Lung (tissue), 12 donors: ENCODE results near the gene NACAD. TPM values are rescaled to one million over a fixed set of nuclear protein-coding genes. Genes with fewer than 3 reads are reported as not detected.

Experiments used
- ATAC-seq: fragments of 200-7000 bp; cut with Tn5 transposase; one replicate; pipeline ENCODE4 v1.9.1; 2020; ENCODE audit warnings: moderate number of reproducible peaks; ENCODE audit not compliant: insufficient read depth, low FRiP score
- DNase-seq, 3 donors: peaks; one replicate each; pipeline ENCODE4 v3.0.0-alpha.2; 2013 to 2017
- H3K27ac ChIP-seq, 2 donors: one replicate each; pipeline ENCODE4 v1.5.1; 2013; ENCODE audit warnings: mild to moderate bottlenecking in 2 of 2, moderate library complexity in 2 of 2, control low read depth in 1 of 2, inconsistent platforms in 1 of 2, low read depth in 1 of 2, low read length in 1 of 2
- H3K27me3 ChIP-seq, 3 donors: one replicate each; pipeline ENCODE4 v1.5.1; 2013; ENCODE audit warnings: low read length in 2 of 3; ENCODE audit not compliant: control insufficient read depth in 3 of 3, insufficient read depth in 3 of 3
- H3K36me3 ChIP-seq, 4 donors: one replicate each; pipeline ENCODE4 v1.5.1; 2013; ENCODE audit warnings: low read length in 4 of 4, mild to moderate bottlenecking in 1 of 4, moderate library complexity in 1 of 4; ENCODE audit not compliant: control insufficient read depth in 4 of 4, insufficient read depth in 4 of 4
- H3K4me1 ChIP-seq, 5 donors: one replicate each; pipeline ENCODE4 v1.5.1; 2013; ENCODE audit warnings: low read length in 5 of 5, mild to moderate bottlenecking in 2 of 5, moderate library complexity in 1 of 5; ENCODE audit not compliant: control insufficient read depth in 5 of 5, insufficient read depth in 5 of 5
- H3K4me3 ChIP-seq: one replicate; pipeline ENCODE4 v1.5.1; 2013; ENCODE audit warnings: mild to moderate bottlenecking, control low read depth, moderate library complexity
- H3K9ac ChIP-seq, 2 donors: one replicate each; pipeline ENCODE4 v1.5.1; 2013; ENCODE audit warnings: low read length in 2 of 2, control low read depth in 1 of 2; ENCODE audit not compliant: insufficient read depth in 1 of 2
- H3K9me3 ChIP-seq, 4 donors: one replicate each; pipeline ENCODE4 v1.5.1; 2013; ENCODE audit warnings: low read length in 3 of 4, mild to moderate bottlenecking in 1 of 4, moderate library complexity in 1 of 4; ENCODE audit not compliant: control insufficient read depth in 4 of 4, insufficient read depth in 3 of 4
- CTCF ChIP-seq: IDR thresholded peaks from 2 replicates; pipeline ENCODE4 v1.5.1; 2012; ENCODE audit warnings: mild to moderate bottlenecking; ENCODE audit errors: control extremely low read depth, extremely low read depth
- WGBS, 2 donors: extraction: QIAGEN DNeasy Blood & Tissue Kit; methylation state at CpG; one replicate each; pipeline ENCODE4 v1.1.7; 2013; 5-methylcytosine and 5-hydroxymethylcytosine counted together
- polyA plus RNA-seq, 2 donors: library from polyadenylated mRNA; stranded (reverse); fragments of 200-250 nt; gene quantifications; one replicate each; pipeline ENCODE4 v1.2.1, GENCODE V29; 2013
- total RNA-seq, 2 donors: library from RNA; depleted of rRNA in 1 of 2; stranded (reverse); fragments of >200 nt in 1 of 2; gene quantifications; one replicate each; pipeline ENCODE4 v1.2.1, GENCODE V29; 2014 to 2021
- donor health status: control.
- donor health status: control.
- donor health status: Bipolar disorder and iron deficiency.
- donor health status: healthy.
- donor health status: DM: yes; HTN: yes; CAD: no.

The NACAD gene
- total and polyA plus RNA-seq, 4 donors: 0.85 to 3.7 (median 1.7) TPM

- WGBS, 2 donors: 78 to 93% methylated on average over 8 of the region's 8 CpGs
- no peak overlapping the region for H3K4me3 ChIP-seq
- TF ChIP-seq CTCF: no peak
- H3K27me3 ChIP-seq: no peaks in the 10 kb centered on the region
- no peak for ATAC-seq
- H3K27ac ChIP-seq: no peak overlapping the region
- no peak for DNase-seq
- peaks cover 3 to 9% (median 7%) of the 10 kb centered on the region in 5 donors for H3K4me1 ChIP-seq
- H3K36me3 ChIP-seq: peaks cover 39 to 65% (median 52%) of the 10 kb centered on the region in 4 donors
- H3K9ac ChIP-seq: no peak overlapping the region
- no peaks in the 10 kb centered on the region for H3K9me3 ChIP-seq
Observed at GRCh38 chr7:45106820-45107219, 18.1 kb upstream of the NACAD start.

GRCh38 chr7:45105588-45106188 is 16.9 kb upstream of the NACAD start:
- H3K4me1 ChIP-seq: peaks cover 2 to 8% (median 6%) of the 10 kb centered on the region in 5 donors
- no peak overlapping the region for H3K9ac ChIP-seq
- no peak overlapping the region for H3K4me3 ChIP-seq
- no peak overlapping the region for H3K27ac ChIP-seq
- H3K9me3 ChIP-seq: no peaks in the 10 kb centered on the region
- ATAC-seq (no peak), DNase-seq (peak in 1 of 3 donors; percentile 11)
- TF ChIP-seq CTCF: no peak
- 95 to 99% methylated on average over 8 of the region's 8 CpGs for WGBS, 2 donors
- H3K27me3 ChIP-seq: no peaks in the 10 kb centered on the region
- H3K36me3 ChIP-seq: peaks cover 49 to 72% (median 61%) of the 10 kb centered on the region in 4 donors

GRCh38 chr7:45104844-45105587 is 16.2 kb upstream of the NACAD start:
- Histone ChIP-seq H3K4me3 (no peak overlapping the region), H3K36me3 (peaks cover 49 to 79% (median 63%) of the 10 kb centered on the region in 4 donors), H3K4me1 (peaks cover 0 to 8% (median 3%) of the 10 kb centered on the region in 5 donors), H3K9ac (no peak overlapping the region), H3K9me3 (no peaks in the 10 kb centered on the region), H3K27me3 (no peaks in the 10 kb centered on the region), H3K27ac (no peak overlapping the region)
- DNase-seq (no peak), ATAC-seq (no peak)
- WGBS, 2 donors: 96% methylated on average over 12 of the region's 12 CpGs
- TF ChIP-seq CTCF: no peak
